ENCODE measurements around the gene MTG2. TPM values are rescaled to one million over a fixed set of nuclear protein-coding genes. Genes with fewer than 3 reads are reported as not detected.

Gene MTG2
- total RNA-seq, 1 donor from 2014 or later = 13.3 TPM

- no peak overlapping the region for H3K27ac ChIP-seq
- no peak overlapping the region for H3K4me3 ChIP-seq
- intact Hi-C loops (cut with DNase I) = no loop called here
- no peaks in the 10 kb centered on the region for H3K27me3 ChIP-seq
- no peak for TF ChIP-seq POLR2A (IDR thresholded peaks at IDR 0.05)
- TF ChIP-seq, protein P1, sequence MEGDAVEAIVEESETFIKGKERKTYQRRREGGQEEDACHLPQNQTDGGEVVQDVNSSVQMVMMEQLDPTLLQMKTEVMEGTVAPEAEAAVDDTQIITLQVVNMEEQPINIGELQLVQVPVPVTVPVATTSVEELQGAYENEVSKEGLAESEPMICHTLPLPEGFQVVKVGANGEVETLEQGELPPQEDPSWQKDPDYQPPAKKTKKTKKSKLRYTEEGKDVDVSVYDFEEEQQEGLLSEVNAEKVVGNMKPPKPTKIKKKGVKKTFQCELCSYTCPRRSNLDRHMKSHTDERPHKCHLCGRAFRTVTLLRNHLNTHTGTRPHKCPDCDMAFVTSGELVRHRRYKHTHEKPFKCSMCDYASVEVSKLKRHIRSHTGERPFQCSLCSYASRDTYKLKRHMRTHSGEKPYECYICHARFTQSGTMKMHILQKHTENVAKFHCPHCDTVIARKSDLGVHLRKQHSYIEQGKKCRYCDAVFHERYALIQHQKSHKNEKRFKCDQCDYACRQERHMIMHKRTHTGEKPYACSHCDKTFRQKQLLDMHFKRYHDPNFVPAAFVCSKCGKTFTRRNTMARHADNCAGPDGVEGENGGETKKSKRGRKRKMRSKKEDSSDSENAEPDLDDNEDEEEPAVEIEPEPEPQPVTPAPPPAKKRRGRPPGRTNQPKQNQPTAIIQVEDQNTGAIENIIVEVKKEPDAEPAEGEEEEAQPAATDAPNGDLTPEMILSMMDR (IDR thresholded peaks at IDR 0.05) = no peak
- no peak for TF ChIP-seq POLR2AphosphoS5 (IDR thresholded peaks at IDR 0.05; ENCODE audit: insufficient read depth in 1 of 2, low read depth in 1 of 2)
- H3K9me3 ChIP-seq = no peaks in the 10 kb centered on the region
- peaks cover 0 to 51% of the 10 kb centered on the region in 2 donors for H3K36me3 ChIP-seq
- no peaks in the 10 kb centered on the region for H3K4me1 ChIP-seq
- no peak for DNase-seq (ENCODE audit: extremely low spot score in 2 of 2)
Measured at GRCh38 chr20:62197801-62198200, 15.0 kb downstream of the MTG2 start.

- no peaks in the 10 kb centered on the region for H3K9me3 ChIP-seq
- peaks cover 0 to 56% of the 10 kb centered on the region in 2 donors for H3K36me3 ChIP-seq
- H3K27me3 ChIP-seq = no peaks in the 10 kb centered on the region
- TF ChIP-seq POLR2A (IDR thresholded peaks at IDR 0.05) = no peak
- no peak for TF ChIP-seq POLR2AphosphoS5 (IDR thresholded peaks at IDR 0.05; ENCODE audit: insufficient read depth in 1 of 2, low read depth in 1 of 2)
- TF ChIP-seq, protein P1 (IDR thresholded peaks at IDR 0.05) = no peak
- DNase-seq (ENCODE audit: extremely low spot score in 2 of 2) = no peak
- no peak overlapping the region for H3K4me3 ChIP-seq
- intact Hi-C loops (cut with DNase I) = no loop called here
- no peaks in the 10 kb centered on the region for H3K4me1 ChIP-seq
- no peak overlapping the region for H3K27ac ChIP-seq
Measured at GRCh38 chr20:62198496-62198895, 15.7 kb downstream of the MTG2 start.

- DNase-seq (ENCODE audit: extremely low spot score in 2 of 2) = no peak
- H3K4me1 ChIP-seq = no peaks in the 10 kb centered on the region
- intact Hi-C loops (cut with DNase I) = no loop called here
- TF ChIP-seq, protein P1 (IDR thresholded peaks at IDR 0.05) = no peak
- TF ChIP-seq POLR2AphosphoS5 (IDR thresholded peaks at IDR 0.05; ENCODE audit: insufficient read depth in 1 of 2, low read depth in 1 of 2) (no peak), POLR2A (IDR thresholded peaks at IDR 0.05) (no peak)
- peaks cover 0 to 56% of the 10 kb centered on the region in 2 donors for H3K36me3 ChIP-seq
- no peaks in the 10 kb centered on the region for H3K9me3 ChIP-seq
- H3K27me3 ChIP-seq = no peaks in the 10 kb centered on the region
- no peak overlapping the region for H3K27ac ChIP-seq
- no peak overlapping the region for H3K4me3 ChIP-seq
Measured at GRCh38 chr20:62198931-62199330, 16.1 kb downstream of the MTG2 start.

DNA sequence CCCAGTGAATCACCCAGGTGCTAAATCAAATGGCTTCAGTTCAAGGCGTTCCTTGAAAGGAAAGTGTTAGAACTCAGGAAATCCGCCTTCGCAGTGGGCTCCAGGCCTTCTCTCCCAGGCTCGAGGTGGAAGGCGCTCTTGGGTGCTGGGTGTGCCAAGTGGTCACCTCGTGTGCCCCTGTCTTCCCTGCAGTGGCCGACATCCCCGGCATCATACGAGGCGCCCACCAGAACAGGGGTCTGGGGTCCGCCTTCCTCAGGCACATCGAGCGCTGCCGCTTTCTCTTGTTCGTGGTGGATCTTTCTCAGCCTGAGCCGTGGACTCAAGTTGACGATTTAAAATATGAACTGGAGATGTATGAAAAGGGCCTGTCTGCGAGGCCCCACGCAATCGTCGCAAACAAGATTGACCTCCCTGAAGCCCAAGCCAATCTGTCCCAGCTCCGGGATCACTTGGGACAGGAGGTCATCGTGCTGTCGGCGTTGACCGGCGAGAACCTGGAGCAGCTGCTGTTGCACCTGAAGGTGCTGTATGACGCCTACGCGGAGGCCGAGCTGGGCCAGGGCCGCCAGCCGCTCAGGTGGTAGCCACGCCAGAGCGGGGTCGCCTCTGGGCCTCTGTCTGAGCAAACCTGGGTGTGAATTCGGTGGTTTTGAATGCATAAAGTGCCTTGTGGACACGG, 17.8 kb downstream of the MTG2 start:
- TF ChIP-seq POLR2AphosphoS5 (IDR thresholded peaks at IDR 0.05; ENCODE audit: insufficient read depth in 1 of 2, low read depth in 1 of 2) (no peak), POLR2A (IDR thresholded peaks at IDR 0.05) (no peak)
- TF ChIP-seq, protein P1 (IDR thresholded peaks at IDR 0.05) = no peak
- no peak overlapping the region for H3K27ac ChIP-seq
- no peak overlapping the region for H3K4me3 ChIP-seq
- H3K27me3 ChIP-seq = no peaks in the 10 kb centered on the region
- DNase-seq (ENCODE audit: extremely low spot score in 2 of 2) = no peak
- intact Hi-C loops (cut with DNase I) = no loop called here
- no peaks in the 10 kb centered on the region for H3K9me3 ChIP-seq
- peaks cover 0 to 56% of the 10 kb centered on the region in 2 donors for H3K36me3 ChIP-seq
- no peaks in the 10 kb centered on the region for H3K4me1 ChIP-seq
